ENCODE results near the gene ATP6V1C2. TPM values are rescaled to one million over a fixed set of nuclear protein-coding genes. Genes with fewer than 3 reads are reported as not detected.

The ATP6V1C2 gene
- total RNA-seq, 4 donors from 2014 or later, result 0.63 to 4.0 (median 1.3) TPM

GRCh38 chr2:10832203-10832936, 110.9 kb downstream of the ATP6V1C2 start:
- DNase-seq (ENCODE audit: low spot score), result peak; percentile 62
- peak; percentile 82 for ATAC-seq (ENCODE audit: low FRiP score)
- TF ChIP-seq CTCF (IDR thresholded peaks at IDR 0.05), result peak in 2 of 3 donors; percentile 36 to 77

- DNase-seq (ENCODE audit: low spot score) (no peak), ATAC-seq (ENCODE audit: low FRiP score) (no peak)
- TF ChIP-seq CTCF (IDR thresholded peaks at IDR 0.05), result no peak
These were observed 111.6 kb downstream of the ATP6V1C2 start for GRCh38 chr2:10833021-10833420.

- TF ChIP-seq CTCF (IDR thresholded peaks at IDR 0.05), result no peak
- DNase-seq (ENCODE audit: low spot score) (no peak), ATAC-seq (ENCODE audit: low FRiP score) (no peak)
These were observed 112.7 kb downstream of the ATP6V1C2 start for GRCh38 chr2:10834068-10834655.

Small RNA genes lying within 50 kb of the gene (small RNA-seq; reads per million reads assigned to genes)
- not detected for gene RNU7-138P
- not detected for gene RNU7-176P

Other genes with a start within 250 kb of the ATP6V1C2 start
- gene NOL10, start 31.7 kb upstream of the ATP6V1C2 start, total RNA-seq, result 10 to 100 TPM; 21.0 to 64.0 (median 23.8) TPM
- gene PDIA6, start 91.2 kb downstream of the ATP6V1C2 start, total RNA-seq, result 100 to 1,000 TPM in 2 of 4 donors, 10 to 100 TPM in 2; 86.9 to 146 (median 114) TPM
- under 1 TPM in 1 of 4 donors, not detected in 3; 0.79 TPM for gene KCNF1, start 190.3 kb downstream of the ATP6V1C2 start, total RNA-seq